ENCODE measurements around the gene TGFBI.

DNA sequence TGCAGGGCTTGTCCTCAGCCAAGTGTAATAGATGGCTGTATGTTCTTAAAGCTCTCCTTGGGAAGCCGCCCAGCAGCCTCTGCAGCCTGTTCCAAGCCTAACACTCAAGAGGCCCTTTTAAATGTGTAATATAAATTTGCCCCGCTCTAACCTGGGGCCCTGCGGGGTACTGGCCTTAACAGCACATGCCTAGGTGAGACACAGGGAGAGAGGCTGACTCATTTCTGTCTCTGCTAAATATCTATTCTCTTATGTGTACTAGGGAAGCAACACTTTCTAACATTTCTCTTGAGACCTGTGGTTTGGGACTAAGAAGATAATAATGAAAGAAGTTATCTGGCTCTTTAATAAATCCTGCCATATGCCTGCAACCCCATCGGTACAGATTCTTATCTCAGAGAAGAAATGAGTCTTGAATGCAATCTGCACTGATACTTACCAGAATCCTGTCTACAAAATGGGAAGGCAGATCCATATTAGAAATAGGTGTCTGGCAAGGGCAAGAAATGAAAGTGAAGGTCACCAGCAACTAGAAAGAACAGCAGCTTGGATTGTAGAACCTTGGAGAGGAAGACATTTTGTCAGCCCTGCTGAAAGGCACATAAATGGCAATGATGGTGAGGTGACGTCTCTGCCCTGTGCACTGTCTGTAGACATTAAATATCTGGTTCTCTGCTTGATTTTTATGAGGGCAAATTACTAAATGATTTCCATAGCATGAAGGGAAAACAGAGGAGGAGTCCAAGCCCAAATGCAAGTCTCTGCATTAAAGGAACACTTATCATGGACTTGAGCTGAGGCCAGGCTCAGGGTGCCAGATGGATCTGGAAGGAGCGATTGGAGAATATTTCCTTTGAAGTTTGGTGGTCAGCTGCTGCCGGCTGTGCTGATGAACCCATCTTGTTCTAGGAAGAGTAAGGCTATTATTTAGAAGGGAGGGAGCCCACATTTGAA, 14.5 kb upstream of the TGFBI start:
- TF ChIP-seq, protein P1, sequence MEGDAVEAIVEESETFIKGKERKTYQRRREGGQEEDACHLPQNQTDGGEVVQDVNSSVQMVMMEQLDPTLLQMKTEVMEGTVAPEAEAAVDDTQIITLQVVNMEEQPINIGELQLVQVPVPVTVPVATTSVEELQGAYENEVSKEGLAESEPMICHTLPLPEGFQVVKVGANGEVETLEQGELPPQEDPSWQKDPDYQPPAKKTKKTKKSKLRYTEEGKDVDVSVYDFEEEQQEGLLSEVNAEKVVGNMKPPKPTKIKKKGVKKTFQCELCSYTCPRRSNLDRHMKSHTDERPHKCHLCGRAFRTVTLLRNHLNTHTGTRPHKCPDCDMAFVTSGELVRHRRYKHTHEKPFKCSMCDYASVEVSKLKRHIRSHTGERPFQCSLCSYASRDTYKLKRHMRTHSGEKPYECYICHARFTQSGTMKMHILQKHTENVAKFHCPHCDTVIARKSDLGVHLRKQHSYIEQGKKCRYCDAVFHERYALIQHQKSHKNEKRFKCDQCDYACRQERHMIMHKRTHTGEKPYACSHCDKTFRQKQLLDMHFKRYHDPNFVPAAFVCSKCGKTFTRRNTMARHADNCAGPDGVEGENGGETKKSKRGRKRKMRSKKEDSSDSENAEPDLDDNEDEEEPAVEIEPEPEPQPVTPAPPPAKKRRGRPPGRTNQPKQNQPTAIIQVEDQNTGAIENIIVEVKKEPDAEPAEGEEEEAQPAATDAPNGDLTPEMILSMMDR (IDR thresholded peaks at IDR 0.05) = no peak
- TF ChIP-seq EZH2 (IDR thresholded peaks at IDR 0.05) (no peak), EZH2phosphoT487 (IDR thresholded peaks at IDR 0.05) (no peak)
